CD4-positive, CD25-positive, alpha-beta regulatory T cell (primary cell): Measurements from ENCODE around the gene SYCP2L. TPM values are rescaled to one million over a fixed set of nuclear protein-coding genes. Genes with fewer than 3 reads are reported as not detected.
A peak's percentile ranks its signal among the peaks of the same experiment; 100 is the strongest.
"Not testable (repeated sequence)": the region's sequence is repeated elsewhere in the genome, so short reads cannot be mapped to it uniquely, and the experiment has no call there.

Source experiments
- ATAC-seq, 2 donors: fragments of 150-1000 bp; cut with Tn5 transposase; one replicate each; pipeline ENCODE4 v1.10.0; 2021; ENCODE audit warnings: low read depth in 2 of 2, moderate number of reproducible peaks in 2 of 2, moderate library complexity in 1 of 2
- DNase-seq, 3 donors: peaks; one replicate each; pipeline versions ENCODE4 v3.0.0 to v3.0.0-alpha.2; 2012 to 2022; ENCODE audit warnings: mixed read lengths in 1 of 3
- H3K27ac ChIP-seq: one replicate; pipeline ENCODE4 v1.7.0; 2013; ENCODE audit warnings: mild to moderate bottlenecking, low read length; ENCODE audit not compliant: insufficient read depth, poor library complexity, severe bottlenecking
- H3K27me3 ChIP-seq: one replicate; pipeline ENCODE4 v1.7.0; 2013; ENCODE audit warnings: low read length; ENCODE audit not compliant: control insufficient read depth, insufficient read depth
- H3K36me3 ChIP-seq: one replicate; pipeline ENCODE4 v1.7.0; 2013; ENCODE audit warnings: mild to moderate bottlenecking, low read length, moderate library complexity; ENCODE audit not compliant: control insufficient read depth, insufficient read depth
- H3K4me1 ChIP-seq: 2 replicates; pipeline ENCODE4 v1.7.0; 2013; ENCODE audit warnings: mild to moderate bottlenecking, low read length; ENCODE audit not compliant: insufficient read depth, control insufficient read depth, poor library complexity, severe bottlenecking
- H3K4me3 ChIP-seq: one replicate; pipeline ENCODE4 v1.7.0; 2013; ENCODE audit warnings: low read depth, mild to moderate bottlenecking, low read length, moderate library complexity
- H3K9me3 ChIP-seq, 2 experiments: 1 replicate in 1 of 2; 2 replicates in 1 of 2; pipeline ENCODE4 v1.7.0; 2013; ENCODE audit warnings: low read length in 2 of 2, mild to moderate bottlenecking in 1 of 2, moderate library complexity in 1 of 2; ENCODE audit not compliant: control insufficient read depth in 2 of 2
- H3K27ac Mint-ChIP-seq, 3 donors: one replicate each; pipeline ENCODE4 v1.8.0; 2020 to 2022; ENCODE audit warnings: mild to moderate bottlenecking in 3 of 3, mixed read lengths in 3 of 3, moderate library complexity in 2 of 3
- H3K27me3 Mint-ChIP-seq: one replicate; pipeline ENCODE4 v1.8.0; 2022; ENCODE audit warnings: mild to moderate bottlenecking, mixed read lengths
- H3K36me3 Mint-ChIP-seq: one replicate; pipeline ENCODE4 v1.8.0; 2020; ENCODE audit warnings: mixed read lengths
- H3K4me1 Mint-ChIP-seq, 4 donors: one replicate each; pipeline ENCODE4 v1.8.0; 2020 to 2022; ENCODE audit warnings: mixed read lengths in 4 of 4, mild to moderate bottlenecking in 1 of 4
- H3K4me3 Mint-ChIP-seq, 4 donors: one replicate each; pipeline ENCODE4 v1.8.0; 2020 to 2022; ENCODE audit warnings: mild to moderate bottlenecking in 4 of 4, mixed read lengths in 4 of 4, moderate library complexity in 3 of 4
- H3K9me3 Mint-ChIP-seq, 7 donors: one replicate each; pipeline ENCODE4 v1.8.0; 2020 to 2022; ENCODE audit warnings: mixed read lengths in 7 of 7, mild to moderate bottlenecking in 3 of 7, moderate library complexity in 2 of 7
- polyA plus RNA-seq, 4 donors: library from polyadenylated mRNA; unstranded; fragments of 300-500 nt; fragmentation: Illumina TruSeq; gene quantifications; one replicate each; pipeline ENCODE4 v1.2.3, GENCODE V29; 2021
- total RNA-seq: library from RNA; stranded (reverse); gene quantifications from one replicate; pipeline ENCODE4 v1.2.3, GENCODE V29; 2022

Gene SYCP2L
- total and polyA plus RNA-seq, 5 donors from 2014 or later, result not detected

DNA sequence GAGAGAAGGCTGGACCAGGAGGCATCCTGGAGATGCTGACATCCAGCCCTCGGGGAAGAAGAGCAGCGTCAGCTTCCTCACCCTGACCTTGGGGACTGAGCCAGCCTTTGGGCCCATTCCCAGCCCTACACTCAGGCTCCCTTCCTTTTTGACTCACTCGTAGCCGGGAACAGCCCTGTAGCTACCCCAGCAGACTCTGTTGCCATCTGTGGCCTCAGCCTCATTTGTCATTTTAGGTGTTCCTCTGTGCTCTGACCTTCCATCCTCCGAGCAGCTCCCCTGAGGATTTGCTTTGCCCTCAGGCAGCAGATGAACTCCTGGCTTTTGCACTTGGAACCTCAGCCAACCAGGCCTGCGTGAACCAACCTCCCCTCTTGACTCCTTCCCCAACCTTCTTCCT lies 89.7 kb downstream of the SYCP2L start:
- no peaks in the 10 kb centered on the region for H3K36me3 Mint-ChIP-seq
- H3K9me3 Mint-ChIP-seq, result peaks cover 0 to 3% (median 0%) of the 10 kb centered on the region in 7 donors
- H3K27ac Mint-ChIP-seq, result no peak overlapping the region
- no peak overlapping the region for H3K4me3 ChIP-seq
- H3K4me1 ChIP-seq, result no peaks in the 10 kb centered on the region
- no peak overlapping the region for H3K27ac ChIP-seq
- peaks cover 6% of the 10 kb centered on the region for H3K27me3 Mint-ChIP-seq
- H3K9me3 ChIP-seq, result no peaks in the 10 kb centered on the region
- no peak for DNase-seq
- ATAC-seq, result no peak
- no peaks in the 10 kb centered on the region for H3K36me3 ChIP-seq
- H3K27me3 ChIP-seq, result peaks cover 2% of the 10 kb centered on the region
- H3K4me3 Mint-ChIP-seq, result no peak overlapping the region
- no peaks in the 10 kb centered on the region for H3K4me1 Mint-ChIP-seq

DNA sequence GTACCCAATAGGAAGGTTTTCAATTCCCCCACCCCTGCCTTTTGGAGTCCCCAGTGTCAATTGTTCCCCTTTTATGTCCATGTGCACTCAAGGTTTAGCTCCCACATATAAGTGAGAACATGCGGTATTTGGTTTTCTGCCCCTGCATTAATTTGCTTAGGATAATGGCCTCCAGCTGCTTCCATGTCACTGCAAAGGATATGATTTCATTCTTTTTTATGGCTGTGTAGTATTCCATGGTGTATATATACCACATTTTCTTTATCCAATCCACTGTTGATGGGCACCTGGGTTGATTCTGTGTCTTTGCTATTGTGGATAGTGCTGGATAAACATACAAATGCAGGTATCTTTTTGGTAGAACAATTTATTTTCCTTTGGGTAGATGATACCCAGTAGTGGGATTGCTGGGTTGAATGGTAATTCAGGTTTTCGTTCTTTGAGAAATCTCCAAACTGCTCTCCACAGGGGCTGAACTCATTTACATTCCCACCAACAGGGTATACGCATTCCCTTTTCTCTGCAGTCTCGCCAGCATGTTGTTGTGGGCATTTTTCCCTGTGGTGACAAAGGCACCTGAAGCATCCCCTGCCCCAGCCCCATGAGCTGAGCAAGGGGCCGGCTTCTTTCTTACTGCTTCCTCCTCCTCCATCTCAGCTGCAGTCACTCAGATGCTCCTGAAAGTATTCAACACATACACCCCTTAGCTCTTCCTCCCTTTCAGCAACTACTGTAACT lies 90.5 kb downstream of the SYCP2L start:
- ATAC-seq (no peak), DNase-seq (no peak)
- no peak overlapping the region for H3K4me3 ChIP-seq
- H3K27me3 ChIP-seq, result peaks cover 2% of the 10 kb centered on the region
- Mint-ChIP-seq H3K36me3 (no peaks in the 10 kb centered on the region), H3K27me3 (peaks cover 6% of the 10 kb centered on the region), H3K27ac (no peak overlapping the region), H3K4me1 (no peaks in the 10 kb centered on the region), H3K9me3 (peaks cover 0 to 3% (median 0%) of the 10 kb centered on the region in 7 donors), H3K4me3 (no peak overlapping the region)
- H3K36me3 ChIP-seq, result no peaks in the 10 kb centered on the region
- no peaks in the 10 kb centered on the region for H3K9me3 ChIP-seq
- no peak overlapping the region for H3K27ac ChIP-seq
- H3K4me1 ChIP-seq, result no peaks in the 10 kb centered on the region

DNA sequence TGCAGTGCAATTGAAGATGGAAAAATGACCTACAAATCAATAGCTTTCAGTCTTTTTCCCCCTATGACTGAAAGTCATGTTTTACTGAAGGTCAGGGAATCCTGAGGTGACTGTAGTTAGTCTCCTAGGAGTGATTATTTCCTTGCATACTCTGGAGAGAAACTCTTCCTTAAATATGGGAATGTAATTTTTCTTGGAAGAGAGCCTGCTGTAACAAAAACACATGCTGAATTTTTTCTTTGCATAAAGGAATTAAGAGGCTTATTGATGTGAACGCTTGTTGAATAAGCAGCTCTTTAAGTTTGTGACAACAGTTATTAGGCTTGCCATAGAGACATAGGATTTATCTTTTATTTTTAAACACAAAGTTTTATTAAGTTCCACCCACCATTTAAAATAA lies 92.8 kb downstream of the SYCP2L start:
- Histone ChIP-seq H3K36me3 (no peaks in the 10 kb centered on the region), H3K9me3 (no peaks in the 10 kb centered on the region), H3K4me3 (no peak overlapping the region), H3K4me1 (no peaks in the 10 kb centered on the region), H3K27me3 (peaks cover 2% of the 10 kb centered on the region), H3K27ac (no peak overlapping the region)
- no peaks in the 10 kb centered on the region for H3K4me1 Mint-ChIP-seq
- no peak overlapping the region for H3K4me3 Mint-ChIP-seq
- H3K27me3 Mint-ChIP-seq, result peaks cover 9% of the 10 kb centered on the region
- ATAC-seq (no peak), DNase-seq (no peak)
- H3K36me3 Mint-ChIP-seq, result no peaks in the 10 kb centered on the region
- H3K9me3 Mint-ChIP-seq, result peaks cover 0 to 5% (median 0%) of the 10 kb centered on the region in 7 donors
- H3K27ac Mint-ChIP-seq, result no peak overlapping the region

DNA sequence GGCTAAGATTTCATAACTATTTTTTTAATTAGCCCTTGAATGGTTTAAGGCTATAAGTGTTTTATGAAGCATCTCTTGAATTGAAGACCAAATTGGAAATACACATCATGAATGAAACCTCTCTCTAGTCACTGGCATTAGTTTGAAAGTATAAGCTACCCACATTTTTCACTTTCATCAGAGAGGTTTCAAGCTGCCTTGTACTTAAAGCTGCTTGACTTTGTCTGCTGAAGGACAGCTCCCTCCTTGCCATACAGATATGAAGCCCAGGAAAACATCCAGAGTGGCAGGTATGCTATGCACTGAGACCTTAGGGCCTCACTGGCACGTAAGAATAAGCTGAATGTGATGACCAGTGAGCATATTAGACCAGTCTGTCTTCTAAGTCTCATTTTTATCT lies 94.6 kb downstream of the SYCP2L start:
- H3K4me3 ChIP-seq, result no peak overlapping the region
- H3K36me3 ChIP-seq, result no peaks in the 10 kb centered on the region
- no peaks in the 10 kb centered on the region for H3K4me1 ChIP-seq
- no peak overlapping the region for H3K27ac Mint-ChIP-seq
- H3K4me3 Mint-ChIP-seq, result no peak overlapping the region
- no peaks in the 10 kb centered on the region for H3K4me1 Mint-ChIP-seq
- ATAC-seq (no peak), DNase-seq (no peak)
- no peaks in the 10 kb centered on the region for H3K36me3 Mint-ChIP-seq
- H3K27ac ChIP-seq, result no peak overlapping the region
- no peaks in the 10 kb centered on the region for H3K9me3 ChIP-seq
- peaks cover 0 to 5% (median 0%) of the 10 kb centered on the region in 7 donors for H3K9me3 Mint-ChIP-seq
- peaks cover 9% of the 10 kb centered on the region for H3K27me3 Mint-ChIP-seq
- peaks cover 2% of the 10 kb centered on the region for H3K27me3 ChIP-seq

DNA sequence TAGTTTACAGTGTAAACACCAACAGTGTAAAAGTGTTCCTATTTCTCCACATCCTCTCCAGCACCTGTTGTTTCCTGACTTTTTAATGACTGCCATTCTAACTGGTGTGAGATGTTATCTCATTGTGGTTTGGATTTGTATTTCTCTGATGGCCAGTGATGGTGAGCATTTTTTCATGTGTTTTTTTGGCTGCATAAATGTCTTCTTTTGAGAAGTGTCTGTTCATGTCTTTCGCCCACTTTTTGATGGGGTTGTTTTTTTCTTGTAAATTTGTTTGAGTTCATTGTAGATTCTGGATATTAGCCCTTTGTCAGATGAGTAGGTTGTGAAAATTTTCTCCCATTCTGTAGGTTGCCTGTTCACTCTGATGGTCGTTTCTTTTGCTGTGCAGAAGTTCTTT lies 98.1 kb downstream of the SYCP2L start:
- not testable (repeated sequence) for DNase-seq, H3K9me3 ChIP-seq, H3K4me1 Mint-ChIP-seq, H3K27ac ChIP-seq, H3K27me3 ChIP-seq, H3K4me1 ChIP-seq, H3K4me3 Mint-ChIP-seq, H3K4me3 ChIP-seq, H3K9me3 Mint-ChIP-seq, H3K36me3 Mint-ChIP-seq, H3K36me3 ChIP-seq, H3K27ac Mint-ChIP-seq, ATAC-seq, H3K27me3 Mint-ChIP-seq

DNA sequence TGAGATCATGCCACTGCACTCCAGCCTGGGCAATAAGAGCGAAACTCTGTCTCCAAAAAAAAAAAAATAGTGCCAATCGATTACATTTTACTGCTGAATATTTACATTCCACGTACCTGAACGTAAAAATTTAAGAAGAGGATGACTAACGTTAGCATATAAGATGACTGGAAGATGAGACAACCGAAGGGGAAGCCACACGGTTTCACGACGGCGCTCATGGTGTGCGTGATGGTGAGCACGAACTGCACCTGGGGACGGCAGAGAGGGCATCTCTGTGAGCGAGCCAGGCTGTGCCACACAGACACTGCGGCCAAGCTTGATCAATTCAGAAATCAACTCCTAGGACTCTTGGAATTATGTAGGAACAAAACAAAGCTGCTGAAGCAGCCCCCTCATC lies 102.7 kb downstream of the SYCP2L start:
- DNase-seq (no peak), ATAC-seq (no peak)
- H3K27ac Mint-ChIP-seq, result no peak overlapping the region
- Histone ChIP-seq H3K4me3 (no peak overlapping the region), H3K9me3 (no peaks in the 10 kb centered on the region), H3K27ac (no peak overlapping the region), H3K36me3 (no peaks in the 10 kb centered on the region), H3K4me1 (no peaks in the 10 kb centered on the region), H3K27me3 (peaks cover 1% of the 10 kb centered on the region)
- peaks cover 0 to 6% (median 0%) of the 10 kb centered on the region in 7 donors for H3K9me3 Mint-ChIP-seq
- H3K27me3 Mint-ChIP-seq, result peaks cover 13% of the 10 kb centered on the region
- no peak overlapping the region for H3K4me3 Mint-ChIP-seq
- no peaks in the 10 kb centered on the region for H3K36me3 Mint-ChIP-seq
- no peaks in the 10 kb centered on the region for H3K4me1 Mint-ChIP-seq

DNA sequence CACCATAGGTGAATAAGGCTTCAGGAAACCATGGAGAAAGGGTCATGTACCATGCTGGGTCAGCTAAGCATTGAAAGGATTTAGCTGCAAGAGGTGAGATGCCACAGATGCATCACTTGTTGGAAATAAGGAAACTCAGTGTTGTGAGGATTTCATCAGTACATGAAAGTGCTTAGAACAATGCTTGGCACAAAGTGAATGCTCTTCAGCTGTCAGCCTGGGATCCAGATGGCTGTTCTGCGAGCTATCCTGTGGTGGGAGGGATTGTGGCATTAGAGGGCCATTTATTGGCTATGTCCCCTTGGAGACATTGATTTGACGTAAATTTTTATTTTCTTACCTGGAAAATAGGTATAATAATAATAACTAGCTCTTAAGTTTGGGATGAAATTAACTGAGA lies 104.3 kb downstream of the SYCP2L start:
- Histone ChIP-seq H3K36me3 (no peaks in the 10 kb centered on the region), H3K9me3 (no peaks in the 10 kb centered on the region), H3K27ac (no peak overlapping the region), H3K27me3 (peaks cover 1% of the 10 kb centered on the region), H3K4me3 (no peak overlapping the region), H3K4me1 (no peaks in the 10 kb centered on the region)
- Mint-ChIP-seq H3K4me1 (no peaks in the 10 kb centered on the region), H3K4me3 (peak overlapping the region in 1 of 4 donors; percentile 68), H3K9me3 (peaks cover 0 to 5% (median 0%) of the 10 kb centered on the region in 7 donors), H3K27ac (no peak overlapping the region), H3K36me3 (no peaks in the 10 kb centered on the region), H3K27me3 (peaks cover 13% of the 10 kb centered on the region)
- ATAC-seq (no peak), DNase-seq (no peak)

DNA sequence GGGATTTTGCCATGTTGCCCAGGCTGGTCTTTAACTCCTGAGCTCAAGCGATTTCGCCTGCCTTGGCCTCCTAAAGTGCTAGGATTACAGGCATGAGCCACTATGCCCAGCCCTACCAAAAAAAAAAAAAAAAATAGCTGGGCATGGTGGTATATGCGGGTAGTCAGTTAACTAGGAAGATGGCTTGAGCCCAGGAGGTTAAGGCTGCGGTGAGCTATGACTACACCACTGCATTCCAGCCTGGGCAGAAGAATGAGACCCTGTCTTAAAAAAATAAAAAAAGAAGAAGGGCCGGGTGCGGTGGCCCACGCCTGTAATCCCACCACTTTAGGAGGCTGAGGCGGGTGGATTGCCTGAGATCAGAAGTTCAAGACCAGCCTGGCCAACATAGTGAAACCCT lies 107.0 kb downstream of the SYCP2L start:
- peak overlapping the region in 1 of 4 donors; percentile 32 for H3K4me3 Mint-ChIP-seq
- ATAC-seq, result no peak

More for the DNA sequence above, 107.0 kb downstream of the SYCP2L start:
- no peak overlapping the region for H3K27ac Mint-ChIP-seq
- H3K27me3 Mint-ChIP-seq, result peaks cover 13% of the 10 kb centered on the region
- H3K36me3 Mint-ChIP-seq, result no peaks in the 10 kb centered on the region
- no peaks in the 10 kb centered on the region for H3K4me1 ChIP-seq
- no peaks in the 10 kb centered on the region for H3K9me3 ChIP-seq
- H3K27me3 ChIP-seq, result peaks cover 1% of the 10 kb centered on the region
- H3K27ac ChIP-seq, result no peak overlapping the region
- no peak for DNase-seq
- H3K4me3 ChIP-seq, result no peak overlapping the region
- H3K36me3 ChIP-seq, result no peaks in the 10 kb centered on the region
- H3K4me1 Mint-ChIP-seq, result no peaks in the 10 kb centered on the region
- H3K9me3 Mint-ChIP-seq, result peaks cover 0 to 1% (median 0%) of the 10 kb centered on the region in 7 donors
